Epithelial cell of esophagus (primary cell): Measurements from ENCODE around the gene ZFYVE1.

Source experiments
- DNase-seq: peaks from one replicate; pipeline ENCODE4 v3.0.0; 2010; ENCODE audit warnings: low read depth
- H3K4me3 ChIP-seq: 2 replicates; pipeline ENCODE4 v1.5.1; 2011; ENCODE audit warnings: mild to moderate bottlenecking, low read length, control low read depth
- CTCF ChIP-seq: IDR thresholded peaks from 2 replicates; pipeline ENCODE4 v1.5.1; 2011; ENCODE audit warnings: low read depth, mild to moderate bottlenecking, low read length, control low read depth, inconsistent platforms; ENCODE audit not compliant: insufficient read depth; ENCODE audit errors: missing control alignments

Gene ZFYVE1

GRCh38 chr14:72929316-72930080 is 97.4 kb downstream of the ZFYVE1 start:
- no peak for TF ChIP-seq CTCF
- no peak for DNase-seq
- no peak overlapping the region for H3K4me3 ChIP-seq

DNA sequence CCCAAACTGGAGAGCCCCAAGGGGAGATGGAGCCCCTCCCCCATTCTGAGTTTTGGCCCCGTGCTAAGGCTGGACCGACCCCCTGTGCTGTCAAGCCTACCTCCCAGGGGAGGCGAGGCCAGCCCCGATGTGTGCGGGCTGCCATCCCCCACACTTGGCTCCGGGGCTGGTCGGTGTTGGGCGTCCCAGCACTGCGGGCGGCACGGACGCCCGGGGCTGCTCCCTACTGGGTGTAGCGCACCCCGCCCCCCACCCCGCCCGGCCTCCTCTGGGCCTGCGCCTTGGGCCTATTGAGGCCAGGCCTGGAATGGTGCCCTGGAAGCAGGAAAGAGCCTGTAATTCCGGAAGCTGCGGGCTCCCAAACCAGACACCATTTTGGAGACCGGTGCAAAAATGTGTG is 98.0 kb downstream of the ZFYVE1 start:
- DNase-seq: no peak
- no peak overlapping the region for H3K4me3 ChIP-seq
- TF ChIP-seq CTCF: no peak

DNA sequence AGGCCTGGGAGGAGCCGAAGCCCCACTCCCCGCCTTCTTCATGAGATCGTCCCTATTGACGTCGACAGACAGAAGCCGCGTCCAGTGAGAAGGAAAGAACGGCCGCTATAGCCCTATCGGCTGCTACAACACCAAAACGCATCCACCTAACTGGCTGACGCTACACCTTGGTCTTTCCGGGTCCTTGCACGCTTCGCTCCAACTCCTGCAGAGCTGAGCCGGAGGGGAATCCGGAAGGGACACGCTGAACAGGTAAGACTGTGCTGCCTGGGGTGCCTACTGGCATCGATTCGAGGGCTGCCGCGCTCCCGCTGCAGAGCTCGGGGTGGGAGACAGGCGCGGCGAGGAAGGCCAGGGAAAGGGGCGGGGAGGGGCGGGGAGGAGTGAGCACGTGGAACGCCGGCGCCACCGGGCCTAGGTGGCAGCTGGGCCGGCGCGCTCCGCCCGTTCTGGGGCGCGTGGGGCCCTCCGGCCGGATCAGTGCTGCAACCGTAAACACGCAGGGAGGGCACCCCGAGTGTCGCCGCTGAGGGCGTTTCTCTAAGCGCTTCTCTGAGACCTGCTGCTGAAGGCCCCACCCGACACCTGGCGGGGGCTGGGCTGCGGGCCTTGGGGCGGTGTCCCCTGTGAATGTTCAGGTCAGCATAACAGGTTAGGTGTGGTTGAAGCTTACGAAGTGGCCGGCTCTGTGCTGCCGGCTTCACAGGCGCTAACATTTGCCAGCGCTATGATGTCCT is 100.4 kb downstream of the ZFYVE1 start, which contains the start of gene DCAF4:
DCAF4 (plus strand) TSS at position 173 of the 737 bp plus-strand sequence. CDS start 11,515 bp downstream, outside the sequence.
- no peak for TF ChIP-seq CTCF
- peak; percentile 99 for DNase-seq
- peak within 1 kb of the TSS; percentile 81 for H3K4me3 ChIP-seq

- DNase-seq: no peak
- peak overlapping the region; percentile 81 for H3K4me3 ChIP-seq
- no peak for TF ChIP-seq CTCF
Observed at GRCh38 chr14:72925815-72926291, 101.1 kb downstream of the ZFYVE1 start.

DNA sequence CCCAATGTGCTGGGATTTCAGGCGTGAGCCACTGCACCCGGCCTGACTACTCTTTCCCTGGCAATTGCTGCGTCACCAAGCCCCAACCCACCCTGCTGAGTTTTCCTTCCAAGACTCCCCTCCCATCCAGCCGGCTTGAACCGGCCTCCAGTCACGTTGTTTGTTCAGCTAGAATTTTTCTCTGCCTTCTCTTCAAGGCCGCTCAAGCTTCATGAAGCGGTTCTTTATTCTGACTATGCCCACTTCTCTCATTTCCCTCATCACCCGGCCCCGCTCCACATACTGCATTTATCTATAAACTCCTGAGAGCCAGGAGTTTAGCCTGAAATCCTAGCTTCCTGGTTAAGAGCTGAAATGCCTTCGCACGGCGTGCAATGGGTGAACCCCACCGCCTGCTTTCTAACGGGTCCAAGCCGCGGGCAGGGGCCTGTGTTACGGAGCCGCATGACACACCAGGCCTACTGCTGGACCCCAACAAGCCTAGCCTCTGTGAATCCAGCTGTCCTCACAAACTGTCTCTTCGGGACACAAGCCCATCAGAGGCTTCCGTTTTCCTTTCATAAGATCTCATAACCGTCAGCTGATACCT is 101.6 kb downstream of the ZFYVE1 start:
- no peak for DNase-seq
- no peak for TF ChIP-seq CTCF
- peak overlapping the region; percentile 81 for H3K4me3 ChIP-seq

DNA sequence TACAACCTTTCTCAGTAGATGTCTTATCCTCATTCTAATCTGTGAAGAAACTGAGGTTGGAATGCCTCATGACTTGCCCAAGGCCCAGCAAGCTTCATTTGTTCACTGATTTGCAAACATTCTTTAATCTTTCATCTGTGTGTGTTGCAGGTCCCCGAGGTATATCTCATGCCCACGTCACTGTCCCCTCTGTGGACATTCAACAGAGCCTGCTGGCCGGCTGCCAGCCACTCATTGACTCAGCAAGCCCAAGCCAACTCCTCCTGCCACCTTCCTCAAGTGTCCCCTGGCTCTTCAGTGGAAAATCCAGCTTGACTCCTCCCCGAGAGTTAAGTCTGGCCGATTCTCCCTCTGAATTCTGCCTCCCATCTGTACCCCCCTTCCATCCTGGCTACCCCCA is 102.6 kb downstream of the ZFYVE1 start:
- H3K4me3 ChIP-seq: no peak overlapping the region
- no peak for TF ChIP-seq CTCF
- DNase-seq: no peak
